Chondrocyte (in vitro differentiated cells): Measurements from ENCODE around the gene PAQR5. TPM values are rescaled to one million over a fixed set of nuclear protein-coding genes. Genes with fewer than 3 reads are reported as not detected.
"Not testable (repeated sequence)": the region's sequence is repeated elsewhere in the genome, so short reads cannot be mapped to it uniquely, and the experiment has no call there.

Experiments
- DNase-seq: peaks from one replicate; pipeline ENCODE4 v3.0.0; 2021; ENCODE audit warnings: mixed read lengths, low spot score
- H3K27ac Mint-ChIP-seq: one replicate; pipeline ENCODE4 v1.8.0; 2021; ENCODE audit warnings: mild to moderate bottlenecking, moderate library complexity, mixed read lengths; ENCODE audit not compliant: unreplicated experiment
- H3K27me3 Mint-ChIP-seq: 2 replicates; pipeline ENCODE4 v1.8.0; 2021; ENCODE audit warnings: low read depth, mixed read lengths
- H3K36me3 Mint-ChIP-seq: 2 replicates; pipeline ENCODE4 v1.8.0; 2021; ENCODE audit warnings: low read depth, mixed read lengths
- H3K4me1 Mint-ChIP-seq: 2 replicates; pipeline ENCODE4 v1.8.0; 2021; ENCODE audit warnings: low read depth, mild to moderate bottlenecking, mixed read lengths
- H3K4me3 Mint-ChIP-seq: one replicate; pipeline ENCODE4 v1.8.0; 2021; ENCODE audit warnings: mild to moderate bottlenecking, moderate library complexity, mixed read lengths; ENCODE audit not compliant: unreplicated experiment
- H3K9me3 Mint-ChIP-seq: 2 replicates; pipeline ENCODE4 v1.8.0; 2021; ENCODE audit warnings: low read depth, mixed read lengths
- CTCF ChIP-seq: fragments of 200-600 bp; sonication (generic); IDR thresholded peaks from 2 replicates; pipeline ENCODE4 v1.5.0; 2021; ENCODE audit warnings: antibody characterized with exemption, mild to moderate bottlenecking, moderate library complexity
- total RNA-seq: library from RNA; stranded (reverse); gene quantifications from 3 replicates; pipeline ENCODE4 v1.2.1, GENCODE V29; 2021

Gene PAQR5
- total RNA-seq, 1 donor from 2014 or later = 0.20 TPM

GRCh38 chr15:69439623-69440022 is 140.9 kb downstream of the PAQR5 start:
- TF ChIP-seq CTCF = no peak
- Mint-ChIP-seq H3K27ac (no peak overlapping the region), H3K9me3 (no peaks in the 10 kb centered on the region), H3K4me3 (no peak overlapping the region), H3K4me1 (peaks cover 7% of the 10 kb centered on the region), H3K36me3 (peaks cover 12% of the 10 kb centered on the region), H3K27me3 (no peaks in the 10 kb centered on the region)
- DNase-seq = no peak

- Mint-ChIP-seq H3K4me1 (peaks cover 2% of the 10 kb centered on the region), H3K4me3 (no peak overlapping the region), H3K27me3 (no peaks in the 10 kb centered on the region), H3K36me3 (peaks cover 5% of the 10 kb centered on the region), H3K27ac (no peak overlapping the region), H3K9me3 (no peaks in the 10 kb centered on the region)
- TF ChIP-seq CTCF = no peak
- no peak for DNase-seq
Measured at GRCh38 chr15:69443032-69443611, 144.4 kb downstream of the PAQR5 start.

- H3K36me3 Mint-ChIP-seq = peaks cover 5% of the 10 kb centered on the region
- H3K4me3 Mint-ChIP-seq = no peak overlapping the region
- no peaks in the 10 kb centered on the region for H3K4me1 Mint-ChIP-seq
- no peak for TF ChIP-seq CTCF
- H3K9me3 Mint-ChIP-seq = no peaks in the 10 kb centered on the region
- H3K27ac Mint-ChIP-seq = no peak overlapping the region
- no peaks in the 10 kb centered on the region for H3K27me3 Mint-ChIP-seq
- no peak for DNase-seq
Measured at GRCh38 chr15:69444686-69445085, 146.0 kb downstream of the PAQR5 start.

GRCh38 chr15:69446953-69447352 is 148.2 kb downstream of the PAQR5 start:
- H3K27ac Mint-ChIP-seq = no peak overlapping the region
- no peaks in the 10 kb centered on the region for H3K27me3 Mint-ChIP-seq
- H3K9me3 Mint-ChIP-seq = no peaks in the 10 kb centered on the region
- no peak for DNase-seq
- H3K36me3 Mint-ChIP-seq = peaks cover 2% of the 10 kb centered on the region
- H3K4me3 Mint-ChIP-seq = no peak overlapping the region
- no peak for TF ChIP-seq CTCF
- H3K4me1 Mint-ChIP-seq = peaks cover 6% of the 10 kb centered on the region

- H3K9me3 Mint-ChIP-seq, DNase-seq, H3K4me3 Mint-ChIP-seq, H3K27ac Mint-ChIP-seq, H3K27me3 Mint-ChIP-seq: not testable (repeated sequence)
- Mint-ChIP-seq H3K4me1 (peaks cover 30% of the 10 kb centered on the region), H3K36me3 (peaks cover 20% of the 10 kb centered on the region)
Measured at GRCh38 chr15:69450221-69450620, 151.5 kb downstream of the PAQR5 start.

GRCh38 chr15:69450968-69451695 is 152.4 kb downstream of the PAQR5 start:
- no peak for TF ChIP-seq CTCF
- H3K9me3 Mint-ChIP-seq = no peaks in the 10 kb centered on the region
- peak overlapping the region; percentile 17 for H3K27ac Mint-ChIP-seq
- no peak for DNase-seq
- H3K4me3 Mint-ChIP-seq = no peak overlapping the region
- H3K4me1 Mint-ChIP-seq = peaks cover 40% of the 10 kb centered on the region
- no peaks in the 10 kb centered on the region for H3K27me3 Mint-ChIP-seq
- peaks cover 25% of the 10 kb centered on the region for H3K36me3 Mint-ChIP-seq
